HepG2 (cell line): ENCODE results near the gene EXOC6B. TPM values are rescaled to one million over a fixed set of nuclear protein-coding genes. Genes with fewer than 3 reads are reported as not detected.

ENCODE experiments used
- ATAC-seq: fragments of 200-7000 bp; cut with Tn5 transposase; 3 replicates; pipeline ENCODE4 v1.9.1; 2020; ENCODE audit warnings: mild to moderate bottlenecking, moderate library complexity
- BruUV-seq: library from RNA; stranded (reverse); fragments of 400-500 nt; replicated peaks from 2 replicates; lab custom pipeline; 2021; lab: Mats Ljungman, UMichigan
- CTCF ChIA-PET: fragments of 300-600 bp; formaldehyde crosslinking; extraction: SDS; loops from one replicate; lab custom pipeline; 2021; ENCODE audit warnings: low total read pairs, inconsistent platforms, low intra/inter-chr PET ratio; lab: Yijun Ruan, JAX
- POLR2A ChIA-PET: fragments of 350-600 bp; sonication (Branson Sonifier 250); formaldehyde crosslinking; loops from one replicate; lab custom pipeline; 2020; ENCODE audit warnings: antibody characterized with exemption, inconsistent platforms; lab: Yijun Ruan, JAX
- DNase-seq: peaks from one replicate; pipeline ENCODE4 v3.0.0-alpha.2; 2015; ENCODE audit warnings: low spot score
- FAIRE-seq: peaks from 3 replicates; lab custom pipeline; 2011; peaks lifted over from hg19 to GRCh38; lab: Jason Lieb, UNC
- H2AFZ ChIP-seq: one replicate; pipeline ENCODE4 v1.6.1; 2011; ENCODE audit warnings: low read length, inconsistent platforms
- H3K27ac ChIP-seq: fragments of 300-600 bp; 3 replicates; pipeline ENCODE4 v1.8.0; 2011; ENCODE audit warnings: mixed run types, mild to moderate bottlenecking, mixed read lengths, low read length, inconsistent platforms; ENCODE audit not compliant: insufficient read depth; ENCODE audit errors: extremely low read length
- H3K27me3 ChIP-seq, 2 experiments: fragments of 200-600 bp in 1 of 2; 2 replicates in 1 of 2; 3 replicates in 1 of 2; pipeline versions ENCODE4 v1.6.0 to v1.8.0; 2011; ENCODE audit warnings: low read length in 2 of 2, mild to moderate bottlenecking in 2 of 2, moderate library complexity in 2 of 2, inconsistent platforms in 1 of 2; ENCODE audit not compliant: insufficient read depth in 2 of 2, control insufficient read depth in 1 of 2
- H3K36me3 ChIP-seq, 2 experiments: fragments of 200-600 bp in 1 of 2; replicated peaks in 1 of 2; 2 replicates in 1 of 2; 3 replicates in 1 of 2; pipeline versions ENCODE4 v1.5.1 to v1.8.0; 2011; ENCODE audit warnings: low read length in 2 of 2, inconsistent platforms in 1 of 2; ENCODE audit not compliant: insufficient read depth in 2 of 2, control insufficient read depth in 1 of 2
- H3K4me1 ChIP-seq: 2 replicates; pipeline ENCODE4 v1.5.1; 2012; ENCODE audit warnings: low read length, inconsistent platforms; ENCODE audit not compliant: insufficient read depth
- H3K4me2 ChIP-seq: 2 replicates; pipeline ENCODE4 v1.6.0; 2011; ENCODE audit warnings: low read depth, low read length, inconsistent platforms
- H3K4me3 ChIP-seq, 3 experiments: fragments of 200-600 bp in 1 of 3; sonication (generic), shearing (Covaris generic) in 1 of 3; replicated peaks in 1 of 3; 2 replicates each; pipeline ENCODE4 v1.5.1; 2011 to 2016; ENCODE audit warnings: low read length in 3 of 3, inconsistent platforms in 2 of 3, low read depth in 2 of 3, mild to moderate bottlenecking in 2 of 3, control low read depth in 1 of 3, mixed read lengths in 1 of 3; ENCODE audit not compliant: insufficient read depth in 1 of 3
- H3K79me2 ChIP-seq: one replicate; pipeline ENCODE4 v1.6.1; 2011; ENCODE audit warnings: low read length, inconsistent platforms; ENCODE audit not compliant: insufficient read depth
- H3K9ac ChIP-seq: 2 replicates; pipeline ENCODE4 v1.6.0; 2011; ENCODE audit warnings: mild to moderate bottlenecking, low read depth, low read length, inconsistent platforms; ENCODE audit not compliant: insufficient read depth
- H3K9me3 ChIP-seq: 2 replicates; pipeline ENCODE4 v1.5.1; 2012; ENCODE audit warnings: mild to moderate bottlenecking, low read length
- H4K20me1 ChIP-seq: 2 replicates; pipeline ENCODE4 v1.6.0; 2011; ENCODE audit warnings: inconsistent platforms, mild to moderate bottlenecking, low read length, moderate library complexity; ENCODE audit not compliant: insufficient read depth
- ATM ChIP-seq: fragments of 450-650 bp; IDR thresholded peaks from 2 replicates; pipeline ENCODE4 v1.7.1; 2017; ENCODE audit warnings: mild to moderate bottlenecking, borderline replicate concordance
- BCL6 ChIP-seq: IDR thresholded peaks from 2 replicates; pipeline ENCODE4 v1.6.1; 2016; ENCODE audit warnings: missing genetic modification reagents, missing compliant biosample characterization
- CEBPB ChIP-seq: IDR thresholded peaks from 2 replicates; pipeline ENCODE4 v1.6.1; 2011; ENCODE audit warnings: low read depth, low read length, improper control_type of control experiment, borderline replicate concordance
- CHCHD3 ChIP-seq: sonication (generic); formaldehyde crosslinking; IDR thresholded peaks from 2 replicates; pipeline ENCODE4 v1.8.0; 2022; ENCODE audit warnings: mild to moderate bottlenecking, missing genetic modification reagents, moderate library complexity
- HNF4A ChIP-seq: sonication (generic); formaldehyde crosslinking; IDR thresholded peaks from 2 replicates; pipeline ENCODE4 v1.4.0; 2020; ENCODE audit warnings: missing genetic modification reagents
- HOXA5 ChIP-seq: sonication (generic); formaldehyde crosslinking; IDR thresholded peaks from 2 replicates; pipeline ENCODE4 v1.4.0; 2020; ENCODE audit warnings: missing genetic modification reagents
- ISL2 ChIP-seq: sonication (generic); formaldehyde crosslinking; IDR thresholded peaks from 2 replicates; pipeline ENCODE4 v1.5.0; 2020; ENCODE audit warnings: missing genetic modification reagents
- KLF16 ChIP-seq, 2 experiments: sonication (generic) in 1 of 2; formaldehyde crosslinking in 1 of 2; IDR thresholded peaks; 2 replicates each; pipeline versions ENCODE4 v1.6.1 to v1.8.0; 2016 to 2023; ENCODE audit warnings: missing genetic modification reagents in 2 of 2, missing compliant biosample characterization in 1 of 2
- MAF1 ChIP-seq: sonication (generic); formaldehyde crosslinking; IDR thresholded peaks from 2 replicates; pipeline ENCODE4 v1.5.0; 2020; ENCODE audit warnings: missing genetic modification reagents, borderline replicate concordance
- MED8 ChIP-seq: sonication (generic); formaldehyde crosslinking; IDR thresholded peaks from 2 replicates; pipeline ENCODE4 v1.8.1; 2023; ENCODE audit warnings: mild to moderate bottlenecking, missing genetic modification reagents; ENCODE audit not compliant: insufficient replicate concordance
- NCOA2 ChIP-seq: sonication (generic); formaldehyde crosslinking; IDR thresholded peaks from 2 replicates; pipeline ENCODE4 v1.8.0; 2022; ENCODE audit warnings: inconsistent platforms
- NCOR1 ChIP-seq: fragments of 200-600 bp; sonication (generic); IDR thresholded peaks from 2 replicates; pipeline ENCODE4 v1.7.0; 2017; ENCODE audit warnings: antibody characterized with exemption, low read length, borderline replicate concordance
- NFKBIZ ChIP-seq: IDR thresholded peaks from 2 replicates; pipeline ENCODE4 v1.6.1; 2018; ENCODE audit warnings: missing genetic modification reagents, missing compliant biosample characterization
- SP5 ChIP-seq: IDR thresholded peaks from 2 replicates; pipeline ENCODE4 v1.6.1; 2016; ENCODE audit warnings: low read depth, borderline replicate concordance
- TBP ChIP-seq: sonication (generic); formaldehyde crosslinking; IDR thresholded peaks from 2 replicates; pipeline ENCODE4 v1.5.0; 2020; ENCODE audit warnings: missing genetic modification reagents
- TCF7 ChIP-seq: sonication (generic); IDR thresholded peaks from 2 replicates; pipeline ENCODE4 v1.6.1; 2016; ENCODE audit warnings: antibody characterized with exemption, low read depth
- TGIF2 ChIP-seq: IDR thresholded peaks from 2 replicates; pipeline ENCODE4 v1.6.1; 2016; ENCODE audit warnings: control low read depth, missing compliant biosample characterization
- ZKSCAN8 ChIP-seq: IDR thresholded peaks from 2 replicates; pipeline ENCODE4 v1.6.1; 2016; ENCODE audit warnings: borderline replicate concordance, missing genetic modification reagents, missing compliant biosample characterization
- ZNF225 ChIP-seq: sonication (generic); formaldehyde crosslinking; IDR thresholded peaks from 2 replicates; pipeline ENCODE4 v1.4.0; 2020; ENCODE audit warnings: mild to moderate bottlenecking, missing genetic modification reagents
- ZSCAN21 ChIP-seq: sonication (generic); formaldehyde crosslinking; IDR thresholded peaks from 2 replicates; pipeline ENCODE4 v1.8.0; 2022; ENCODE audit warnings: mild to moderate bottlenecking, missing genetic modification reagents, moderate library complexity, borderline replicate concordance
- WGBS: methylation state at CpG from one replicate; pipeline ENCODE4 v1.1.6; 2017; ENCODE audit warnings: low lambda C conversion rate; 5-methylcytosine and 5-hydroxymethylcytosine counted together
- in situ Hi-C: cut with HindIII; loops from 2 replicates; pipeline ENCODE4 v1.10.0; 2017; ENCODE audit warnings: low pct_unique_long_range_greater_than_20kb; ENCODE audit not compliant: extremely low pct_ligation_motif_present
- intact Hi-C: fragments of 100-400 bp; cut with micrococcal nuclease; formaldehyde crosslinking; loops from one replicate; pipeline ENCODE4 v1.10.0; 2022; ENCODE audit not compliant: unreplicated experiment
- polyA plus RNA-seq, 8 experiments: library from polyadenylated mRNA; depleted of rRNA in 3 of 8; stranded (reverse) in 7 of 8; unstranded in 1 of 8; fragments of >200 nt; fragmentation: Illumina TruSeq in 4 of 8; extraction: Trizol in 4 of 8; gene quantifications; 2 replicates each; pipeline versions ENCODE4 v1.2.1 to v1.2.3, GENCODE V29; 2011 to 2016; ENCODE audit warnings: low read depth in 4 of 8, missing spikeins in 1 of 8, mixed read lengths in 1 of 8; ENCODE audit not compliant: insufficient read depth in 1 of 8
- total RNA-seq, 5 experiments: library from RNA; depleted of rRNA; stranded (reverse); fragments of >200 nt; fragmentation: Illumina TruSeq; extraction: Trizol; gene quantifications; 2 replicates each; pipeline ENCODE4 v1.2.3, GENCODE V29; 2016; ENCODE audit warnings: low read depth in 1 of 5
- TF ChIP-seq, protein P1 (sequence below): sonication (generic); formaldehyde crosslinking; IDR thresholded peaks from 2 replicates; pipeline ENCODE4 v1.8.1; 2023; ENCODE audit warnings: mild to moderate bottlenecking, missing genetic modification reagents
- TF ChIP-seq, protein P2 (sequence below): sonication (generic); formaldehyde crosslinking; IDR thresholded peaks from 2 replicates; pipeline ENCODE4 v1.4.0; 2020; ENCODE audit warnings: missing genetic modification reagents
- TF ChIP-seq, protein P3 (sequence below): sonication (generic); formaldehyde crosslinking; IDR thresholded peaks from 2 replicates; pipeline ENCODE4 v1.4.0; 2020; ENCODE audit warnings: missing genetic modification reagents

The EXOC6B gene
- total and polyA plus RNA-seq, 2 of the 13 experiments (the other 11 are each of a cell fraction or from before 2014, with no cell fraction given), result 9.1 to 15.9 TPM

DNA sequence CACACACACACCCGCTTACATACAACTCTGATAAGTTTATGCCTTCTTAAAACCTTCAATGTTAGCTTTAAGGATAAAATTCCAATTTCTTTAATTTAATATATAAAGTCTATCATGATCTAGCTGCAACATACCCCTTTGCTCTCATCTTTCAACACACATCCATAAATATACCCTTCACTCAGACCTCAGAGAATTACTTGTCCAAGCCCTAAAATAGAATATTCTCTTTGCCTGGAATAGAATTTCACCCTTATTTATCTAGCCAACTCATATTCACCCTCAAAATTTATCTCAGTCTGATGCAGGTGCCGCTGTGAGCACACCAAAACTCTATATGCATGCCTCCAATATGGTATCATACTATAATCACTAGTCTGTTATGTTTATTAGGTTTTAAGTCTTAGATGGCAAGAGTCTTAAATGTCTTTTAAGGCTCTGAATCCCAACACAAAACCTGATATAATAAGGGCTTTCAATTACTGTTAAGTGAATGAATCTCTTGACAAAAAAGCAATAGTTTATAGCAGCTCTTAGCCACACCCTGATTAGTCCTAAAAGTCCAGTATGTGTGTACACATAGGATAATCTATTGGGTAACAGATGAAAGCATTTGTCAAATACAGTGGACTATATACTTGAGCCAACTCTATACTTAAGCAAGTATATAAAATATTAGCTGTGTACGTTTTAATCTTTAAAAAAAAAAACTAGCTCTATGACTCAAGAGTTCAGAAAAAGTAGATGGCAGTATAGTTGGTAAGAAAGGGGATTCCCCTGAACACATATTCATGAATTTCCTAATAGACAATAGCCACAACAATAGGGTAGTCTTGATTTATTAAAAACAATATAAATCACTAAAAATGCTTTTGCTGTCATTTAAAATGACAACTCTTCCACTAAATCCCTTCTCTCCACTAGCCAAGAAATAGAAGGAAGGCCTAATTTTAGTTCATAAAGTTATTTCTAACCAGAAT, 144.5 kb downstream of the EXOC6B start:
- FAIRE-seq (no peak), DNase-seq (peak; percentile 80), ATAC-seq (peak; percentile 96)
- Histone ChIP-seq H3K27me3 (no peaks in the 10 kb centered on the region), H3K9ac (no peak overlapping the region), H3K4me2 (no peak overlapping the region), H4K20me1 (no peaks in the 10 kb centered on the region), H3K27ac (no peak overlapping the region), H3K79me2 (no peaks in the 10 kb centered on the region), H3K4me1 (peaks cover 31% of the 10 kb centered on the region), H3K9me3 (no peaks in the 10 kb centered on the region), H2AFZ (no peak overlapping the region), H3K36me3 (no peaks in the 10 kb centered on the region; a peak in 2 of 5 replicates), H3K4me3 (no peak overlapping the region)
- intact Hi-C loops, result no loop called here
- BruUV-seq, result no TSS peak
- ChIA-PET CTCF (no interaction called here), POLR2A (no interaction called here)
- in situ Hi-C loops, result no loop called here
- 68% methylated on average over 3 of the region's 3 CpGs for WGBS
- TF ChIP-seq CHCHD3 (CRISPR knock-in tag), result no peak
- TF ChIP-seq HOXA5 (CRISPR knock-in tag), result no peak
- TF ChIP-seq NCOR1, result peak; percentile 88
- no peak for TF ChIP-seq TGIF2 (CRISPR knock-in tag)
- TF ChIP-seq CEBPB, result peak; percentile 85
- no peak for TF ChIP-seq TBP (CRISPR knock-in tag)
- no peak for TF ChIP-seq NFKBIZ (CRISPR knock-in tag)
- TF ChIP-seq MED8 (CRISPR knock-in tag), result no peak
- TF ChIP-seq, protein P1, sequence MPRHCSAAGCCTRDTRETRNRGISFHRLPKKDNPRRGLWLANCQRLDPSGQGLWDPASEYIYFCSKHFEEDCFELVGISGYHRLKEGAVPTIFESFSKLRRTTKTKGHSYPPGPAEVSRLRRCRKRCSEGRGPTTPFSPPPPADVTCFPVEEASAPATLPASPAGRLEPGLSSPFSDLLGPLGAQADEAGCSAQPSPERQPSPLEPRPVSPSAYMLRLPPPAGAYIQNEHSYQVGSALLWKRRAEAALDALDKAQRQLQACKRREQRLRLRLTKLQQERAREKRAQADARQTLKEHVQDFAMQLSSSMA (CRISPR knock-in tag), result no peak
- TF ChIP-seq TCF7, result peak; percentile 56; the same call in 1 of the 2 replicates
- TF ChIP-seq ZSCAN21, result no peak
- 0 out of 2 replicates have a peak, but pooled peaks have one; percentile 50 for TF ChIP-seq BCL6 (CRISPR knock-in tag)
- TF ChIP-seq HNF4A, result peak; percentile 83
- TF ChIP-seq MAF1 (CRISPR knock-in tag), result no peak
- TF ChIP-seq, protein P2, sequence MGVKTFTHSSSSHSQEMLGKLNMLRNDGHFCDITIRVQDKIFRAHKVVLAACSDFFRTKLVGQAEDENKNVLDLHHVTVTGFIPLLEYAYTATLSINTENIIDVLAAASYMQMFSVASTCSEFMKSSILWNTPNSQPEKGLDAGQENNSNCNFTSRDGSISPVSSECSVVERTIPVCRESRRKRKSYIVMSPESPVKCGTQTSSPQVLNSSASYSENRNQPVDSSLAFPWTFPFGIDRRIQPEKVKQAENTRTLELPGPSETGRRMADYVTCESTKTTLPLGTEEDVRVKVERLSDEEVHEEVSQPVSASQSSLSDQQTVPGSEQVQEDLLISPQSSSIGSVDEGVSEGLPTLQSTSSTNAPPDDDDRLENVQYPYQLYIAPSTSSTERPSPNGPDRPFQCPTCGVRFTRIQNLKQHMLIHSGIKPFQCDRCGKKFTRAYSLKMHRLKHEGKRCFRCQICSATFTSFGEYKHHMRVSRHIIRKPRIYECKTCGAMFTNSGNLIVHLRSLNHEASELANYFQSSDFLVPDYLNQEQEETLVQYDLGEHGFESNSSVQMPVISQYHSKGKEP, result no peak
- no peak for TF ChIP-seq ZKSCAN8 (CRISPR knock-in tag)
- TF ChIP-seq ISL2 (CRISPR knock-in tag), result 0 out of 2 replicates have a peak, but pooled peaks have one; percentile 42
- peak; percentile 35; the same call in 1 of the 2 replicates for TF ChIP-seq SP5
- no peak for TF ChIP-seq KLF16 (CRISPR knock-in tag; IDR thresholded peaks at IDR 0.05)
- no peak for TF ChIP-seq ATM
- TF ChIP-seq, protein P3, sequence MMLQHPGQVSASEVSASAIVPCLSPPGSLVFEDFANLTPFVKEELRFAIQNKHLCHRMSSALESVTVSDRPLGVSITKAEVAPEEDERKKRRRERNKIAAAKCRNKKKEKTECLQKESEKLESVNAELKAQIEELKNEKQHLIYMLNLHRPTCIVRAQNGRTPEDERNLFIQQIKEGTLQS (CRISPR knock-in tag), result no peak
- TF ChIP-seq NCOA2, result peak; percentile 56
- no peak for TF ChIP-seq ZNF225 (CRISPR knock-in tag)
